Right hindlimb (tissue), 1 donor: Measurements from ENCODE around the gene MIGA2.

Source experiments
- DNase-seq: peaks from one replicate; pipeline ENCODE4 v3.0.0-alpha.2; 2018

Gene MIGA2

GRCh38 chr9:129075996-129076639 is 39.7 kb downstream of the MIGA2 start:
- no peak for DNase-seq

GRCh38 chr9:129076640-129077037 is 40.2 kb downstream of the MIGA2 start:
- DNase-seq, result no peak

- no peak for DNase-seq
Measured at GRCh38 chr9:129077236-129077635, 40.8 kb downstream of the MIGA2 start.

- no peak for DNase-seq
Measured at GRCh38 chr9:129078691-129079503, 42.5 kb downstream of the MIGA2 start.

GRCh38 chr9:129079829-129080228 is 43.4 kb downstream of the MIGA2 start:
- DNase-seq, result no peak

- DNase-seq, result no peak
Measured at GRCh38 chr9:129080298-129080600, 43.8 kb downstream of the MIGA2 start.

- peak; percentile 100 for DNase-seq
Measured at GRCh38 chr9:129080601-129081387, 44.4 kb downstream of the MIGA2 start, which contains the start of gene DOLPP1. DOLPP1 (plus strand) TSS chr9:129081111; CDS start chr9:129081132, 21 bp downstream.

GRCh38 chr9:129081388-129081904 is 45.0 kb downstream of the MIGA2 start:
- DNase-seq, result no peak

- no peak for DNase-seq
Measured at GRCh38 chr9:129084087-129084486, 47.7 kb downstream of the MIGA2 start.

GRCh38 chr9:129089246-129089645 is 52.8 kb downstream of the MIGA2 start:
- DNase-seq, result no peak

- no peak for DNase-seq
Measured at GRCh38 chr9:129093602-129094386, 57.4 kb downstream of the MIGA2 start.

GRCh38 chr9:129094387-129095169 is 58.2 kb downstream of the MIGA2 start:
- DNase-seq, result no peak

GRCh38 chr9:129095170-129095667 is 58.8 kb downstream of the MIGA2 start:
- no peak for DNase-seq

- no peak for DNase-seq
Measured at GRCh38 chr9:129095908-129096307, 59.5 kb downstream of the MIGA2 start.

GRCh38 chr9:129097671-129098306 is 61.4 kb downstream of the MIGA2 start:
- DNase-seq, result no peak

GRCh38 chr9:129098328-129098727 is 61.9 kb downstream of the MIGA2 start:
- DNase-seq, result peak; percentile 10

GRCh38 chr9:129100383-129101169 is 64.2 kb downstream of the MIGA2 start:
- no peak for DNase-seq

- no peak for DNase-seq
Measured at GRCh38 chr9:129101279-129101678, 64.9 kb downstream of the MIGA2 start.

GRCh38 chr9:129102095-129102525 is 65.7 kb downstream of the MIGA2 start:
- DNase-seq, result no peak
